HG02678 (cell line): ENCODE results near the gene PDK1.
A peak's percentile ranks its signal among the peaks of the same experiment; 100 is the strongest.

Source experiments
- ATAC-seq: cut with Tn5 transposase; IDR thresholded peaks from one replicate; pipeline ENCODE4 v1.9.1; 2021; ENCODE audit warnings: mild to moderate bottlenecking, moderate library complexity; ENCODE audit not compliant: unreplicated experiment

PDK1 gene

GRCh38 chr2:172596776-172597175 lies 40.9 kb downstream of the PDK1 start:
- peak; percentile 83 for ATAC-seq

- no peak for ATAC-seq
These were observed 41.4 kb downstream of the PDK1 start for GRCh38 chr2:172597176-172597842.

GRCh38 chr2:172599947-172600346 lies 44.1 kb downstream of the PDK1 start:
- ATAC-seq = no peak

GRCh38 chr2:172600557-172601008 lies 44.7 kb downstream of the PDK1 start:
- no peak for ATAC-seq

GRCh38 chr2:172606285-172606684 lies 50.4 kb downstream of the PDK1 start:
- ATAC-seq = no peak

- ATAC-seq = no peak
These were observed 51.6 kb downstream of the PDK1 start for GRCh38 chr2:172607379-172607928.

GRCh38 chr2:172609488-172609887 lies 53.6 kb downstream of the PDK1 start:
- ATAC-seq = no peak

- no peak for ATAC-seq
These were observed 56.2 kb downstream of the PDK1 start for GRCh38 chr2:172612051-172612450.

- no peak for ATAC-seq
These were observed 57.1 kb downstream of the PDK1 start for GRCh38 chr2:172613040-172613439.

GRCh38 chr2:172613615-172614231 lies 57.8 kb downstream of the PDK1 start:
- no peak for ATAC-seq

- ATAC-seq = no peak
These were observed 59.0 kb downstream of the PDK1 start for GRCh38 chr2:172614932-172615331.

GRCh38 chr2:172615727-172616261 lies 59.9 kb downstream of the PDK1 start:
- ATAC-seq = no peak

- ATAC-seq = no peak
These were observed 61.2 kb downstream of the PDK1 start for GRCh38 chr2:172617115-172617514.

- ATAC-seq = no peak
These were observed 67.5 kb downstream of the PDK1 start for GRCh38 chr2:172623249-172623965.

GRCh38 chr2:172624996-172625395 lies 69.1 kb downstream of the PDK1 start:
- no peak for ATAC-seq

GRCh38 chr2:172627181-172627580 lies 71.3 kb downstream of the PDK1 start:
- ATAC-seq = no peak

- no peak for ATAC-seq
These were observed 72.2 kb downstream of the PDK1 start for GRCh38 chr2:172628085-172628484.

GRCh38 chr2:172629586-172629985 lies 73.7 kb downstream of the PDK1 start:
- no peak for ATAC-seq

GRCh38 chr2:172630181-172630580 lies 74.3 kb downstream of the PDK1 start:
- no peak for ATAC-seq

- ATAC-seq = no peak
These were observed 78.6 kb downstream of the PDK1 start for GRCh38 chr2:172634477-172634876.

- no peak for ATAC-seq
These were observed 79.7 kb downstream of the PDK1 start for GRCh38 chr2:172635548-172635947.
